OCI-LY7 (cell line): ENCODE data around the gene SLC2A8. TPM values are rescaled to one million over a fixed set of nuclear protein-coding genes. Genes with fewer than 3 reads are reported as not detected.

ENCODE experiments used
- BruUV-seq: library from RNA; stranded (reverse); fragments of 400-500 nt; replicated peaks from 2 replicates; lab custom pipeline; 2021; lab: Mats Ljungman, UMichigan
- CTCF ChIA-PET: fragments of 300-600 bp; sonication (Branson Sonifier 250); formaldehyde crosslinking; loops from one replicate; lab custom pipeline; 2022; ENCODE audit warnings: antibody characterized with exemption; ENCODE audit not compliant: unreplicated experiment; lab: Charles Lee
- POLR2A ChIA-PET: fragments of 300-600 bp; sonication (Branson Sonifier 250); formaldehyde crosslinking; loops from one replicate; lab custom pipeline; 2022; ENCODE audit warnings: antibody characterized with exemption; lab: Charles Lee
- DNase-seq: peaks from one replicate; pipeline ENCODE4 v3.0.0-alpha.2; 2015; ENCODE audit warnings: low spot score
- H2AFZ ChIP-seq: fragments of 200-600 bp; sonication (generic), shearing (Covaris generic); 2 replicates; pipeline ENCODE4 v1.6.1; 2014; ENCODE audit warnings: mild to moderate bottlenecking, antibody characterized with exemption, low read length, moderate library complexity
- H3K27ac ChIP-seq: fragments of 200-600 bp; sonication (generic); 2 replicates; pipeline ENCODE4 v1.5.1; 2014; ENCODE audit warnings: mixed run types, low read depth, mild to moderate bottlenecking, moderate library complexity, low read length, inconsistent platforms; ENCODE audit not compliant: poor library complexity, severe bottlenecking
- H3K36me3 ChIP-seq: fragments of 200-600 bp; sonication (generic); 2 replicates; pipeline ENCODE4 v1.6.1; 2014; ENCODE audit warnings: mild to moderate bottlenecking, antibody characterized with exemption, low read length, moderate library complexity, mixed read lengths; ENCODE audit not compliant: insufficient read depth
- H3K4me1 ChIP-seq: fragments of 200-600 bp; sonication (generic); 2 replicates; pipeline ENCODE4 v1.5.1; 2014; ENCODE audit warnings: mild to moderate bottlenecking, low read length; ENCODE audit not compliant: insufficient read depth, poor library complexity, severe bottlenecking
- H3K4me2 ChIP-seq: fragments of 200-600 bp; sonication (generic); 2 replicates; pipeline ENCODE4 v1.6.1; 2014; ENCODE audit warnings: mild to moderate bottlenecking, low read length
- H3K4me3 ChIP-seq: fragments of 200-600 bp; sonication (generic); 2 replicates; pipeline ENCODE4 v1.5.1; 2014; ENCODE audit warnings: mild to moderate bottlenecking, low read depth, low read length; ENCODE audit not compliant: poor library complexity, severe bottlenecking
- H3K79me2 ChIP-seq: fragments of 200-600 bp; sonication (generic); 2 replicates; pipeline ENCODE4 v1.6.1; 2016; ENCODE audit warnings: low read depth, mild to moderate bottlenecking, low read length, moderate library complexity, mixed read lengths; ENCODE audit not compliant: insufficient read depth
- H3K9me2 ChIP-seq: fragments of 200-600 bp; sonication (generic); 2 replicates; pipeline ENCODE4 v1.6.1; 2016; ENCODE audit warnings: mild to moderate bottlenecking, low read length, mixed read lengths; ENCODE audit not compliant: insufficient read depth
- H3K9me3 ChIP-seq: fragments of 200-600 bp; sonication (generic); 2 replicates; pipeline ENCODE4 v1.6.1; 2014; ENCODE audit warnings: mild to moderate bottlenecking, mixed run types, low read length, mixed read lengths
- H4K20me1 ChIP-seq: fragments of 200-600 bp; sonication (generic); 2 replicates; pipeline ENCODE4 v1.6.1; 2014; ENCODE audit warnings: mild to moderate bottlenecking, antibody characterized with exemption, low read length, moderate library complexity, mixed read lengths; ENCODE audit not compliant: insufficient read depth
- CTCF ChIP-seq: fragments of 200-600 bp; sonication (generic); conservative IDR thresholded peaks from 2 replicates; pipeline ENCODE4 v1.5.1; 2014; ENCODE audit warnings: mild to moderate bottlenecking, antibody characterized with exemption, low read length, moderate library complexity, mixed read lengths
- EZH2phosphoT487 ChIP-seq: fragments of 200-600 bp; sonication (generic); IDR thresholded peaks from 2 replicates; pipeline ENCODE4 v1.6.1; 2018; ENCODE audit warnings: low read depth, borderline replicate concordance, mild to moderate bottlenecking, mixed run types, antibody characterized with exemption, low read length, moderate library complexity, mixed read lengths
- intact Hi-C: fragments of 100-400 bp; cut with micrococcal nuclease; formaldehyde crosslinking; loops from one replicate; pipeline ENCODE4 v1.10.0; 2022; ENCODE audit not compliant: unreplicated experiment
- total RNA-seq, 2 experiments: library from RNA; depleted of rRNA in 1 of 2; stranded (reverse); fragments of >200 nt in 1 of 2; shearing (Covaris generic) in 1 of 2; gene quantifications; 2 replicates each; pipeline ENCODE4 v1.2.3, GENCODE V29; 2014 to 2022

Gene SLC2A8
- total RNA-seq, 2 experiments from 2014 or later, result 11.9 to 19.6 TPM

- H3K27ac ChIP-seq, result no peak overlapping the region
- POLR2A ChIA-PET, result no interaction called here
- DNase-seq, result no peak
- H3K9me2 ChIP-seq, result no peaks in the 10 kb centered on the region
- CTCF ChIA-PET, result no interaction called here
- no peak overlapping the region for H3K4me2 ChIP-seq
- H3K9me3 ChIP-seq, result no peaks in the 10 kb centered on the region
- no peaks in the 10 kb centered on the region for H4K20me1 ChIP-seq
- H3K79me2 ChIP-seq, result no peaks in the 10 kb centered on the region
- H3K36me3 ChIP-seq, result no peaks in the 10 kb centered on the region
- no peak overlapping the region for H3K4me3 ChIP-seq
- no peak for TF ChIP-seq CTCF
- TF ChIP-seq EZH2phosphoT487, result no peak
- intact Hi-C loops, result loop anchor here (10.0 kb wide), 1 partner anchor 117 kb away; no protein-coding TSS in a partner anchor
- H3K4me1 ChIP-seq, result peaks cover 13% of the 10 kb centered on the region
- H2AFZ ChIP-seq, result no peak overlapping the region
- BruUV-seq, result no TSS peak
These were observed 4.8 kb upstream of the SLC2A8 start for GRCh38 chr9:127392166-127392565.

- no peak overlapping the region for H3K27ac ChIP-seq
- POLR2A ChIA-PET, result no interaction called here
- H3K4me2 ChIP-seq, result no peak overlapping the region
- CTCF ChIA-PET, result no interaction called here
- H2AFZ ChIP-seq, result no peak overlapping the region
- no peaks in the 10 kb centered on the region for H3K9me2 ChIP-seq
- no peaks in the 10 kb centered on the region for H4K20me1 ChIP-seq
- H3K36me3 ChIP-seq, result no peaks in the 10 kb centered on the region
- BruUV-seq, result no TSS peak
- H3K4me1 ChIP-seq, result peaks cover 16% of the 10 kb centered on the region
- H3K9me3 ChIP-seq, result no peaks in the 10 kb centered on the region
- intact Hi-C loops, result loop anchor here (10.0 kb wide), 1 partner anchor 118 kb away; no protein-coding TSS in a partner anchor
- no peak for TF ChIP-seq CTCF
- no peak for TF ChIP-seq EZH2phosphoT487
- DNase-seq, result no peak
- no peak overlapping the region for H3K4me3 ChIP-seq
- H3K79me2 ChIP-seq, result no peaks in the 10 kb centered on the region
These were observed 4.0 kb upstream of the SLC2A8 start for GRCh38 chr9:127392976-127393375.

- BruUV-seq, result no TSS peak
- H3K79me2 ChIP-seq, result no peaks in the 10 kb centered on the region
- no peak overlapping the region for H3K4me2 ChIP-seq
- intact Hi-C loops, result loop anchor here (10.0 kb wide), 1 partner anchor 119 kb away; no protein-coding TSS in a partner anchor
- no peaks in the 10 kb centered on the region for H4K20me1 ChIP-seq
- H3K4me1 ChIP-seq, result peaks cover 12% of the 10 kb centered on the region
- no peak overlapping the region for H3K27ac ChIP-seq
- POLR2A ChIA-PET, result no interaction called here
- H3K36me3 ChIP-seq, result no peaks in the 10 kb centered on the region
- TF ChIP-seq CTCF, result 0 out of 2 replicates have a peak, but pooled peaks have one; percentile 16
- TF ChIP-seq EZH2phosphoT487, result no peak
- H3K9me3 ChIP-seq, result no peaks in the 10 kb centered on the region
- CTCF ChIA-PET, result no interaction called here
- no peak overlapping the region for H3K4me3 ChIP-seq
- H3K9me2 ChIP-seq, result no peaks in the 10 kb centered on the region
- H2AFZ ChIP-seq, result no peak overlapping the region
- no peak for DNase-seq
These were observed 3.3 kb upstream of the SLC2A8 start for GRCh38 chr9:127393645-127394044.
